ENCODE measurements around the gene ITPR1. TPM values are rescaled to one million over a fixed set of nuclear protein-coding genes. Genes with fewer than 3 reads are reported as not detected.

ITPR1 gene
- total and polyA plus RNA-seq, 2 experiments from 2014 or later = 17.6 to 28.8 TPM

GRCh38 chr3:4466741-4467521 lies 26.2 kb upstream of the ITPR1 start, which contains the start of gene SUMF1:
Gene SUMF1 (minus strand): TSS chr3:4467269. CDS start chr3:4467245, 24 bp downstream.
- no peaks in the 10 kb centered on the region for H3K4me1 ChIP-seq (ENCODE audit: low read depth)
- H3K27me3 ChIP-seq = no peaks in the 10 kb centered on the region
- H3K9me3 ChIP-seq (ENCODE audit: low read depth) = no peaks in the 10 kb centered on the region
- peak within 1 kb of the TSS; percentile 94 for H3K27ac ChIP-seq
- H3K4me3 ChIP-seq = peak within 1 kb of the TSS; percentile 75
- peak; percentile 79 to 84 for DNase-seq (ENCODE audit: low read depth in 1 of 2, low spot score in 1 of 2)
- TF ChIP-seq CTCF (IDR thresholded peaks at IDR 0.05; ENCODE audit: low read depth, low read length) = no peak
- H3K36me3 ChIP-seq = no peaks in the 10 kb centered on the region

DNA sequence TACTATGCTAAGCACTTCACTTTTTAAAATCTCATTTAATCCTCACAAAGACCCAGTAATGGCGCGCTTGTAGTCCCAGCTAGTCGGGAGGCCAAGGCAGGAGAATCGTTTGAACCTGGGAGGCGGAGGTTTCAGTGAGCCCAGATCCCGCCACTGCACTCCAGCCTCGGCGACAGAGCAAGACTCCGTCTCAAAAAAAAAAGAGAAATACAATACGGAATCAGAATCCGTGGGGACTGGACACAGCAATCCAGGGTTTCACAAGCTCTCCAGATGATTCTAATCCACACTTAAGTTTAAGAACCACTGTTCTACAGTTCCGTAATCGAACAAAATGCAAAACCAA lies 25.7 kb upstream of the ITPR1 start:
- DNase-seq (ENCODE audit: low read depth in 1 of 2, low spot score in 1 of 2) = no peak
- no peak for TF ChIP-seq CTCF (IDR thresholded peaks at IDR 0.05; ENCODE audit: low read depth, low read length)
- H3K4me3 ChIP-seq = peak overlapping the region; percentile 75
- no peaks in the 10 kb centered on the region for H3K27me3 ChIP-seq
- H3K27ac ChIP-seq = peak overlapping the region; percentile 94
- H3K36me3 ChIP-seq = no peaks in the 10 kb centered on the region
- H3K4me1 ChIP-seq (ENCODE audit: low read depth) = no peaks in the 10 kb centered on the region
- no peaks in the 10 kb centered on the region for H3K9me3 ChIP-seq (ENCODE audit: low read depth)

DNA sequence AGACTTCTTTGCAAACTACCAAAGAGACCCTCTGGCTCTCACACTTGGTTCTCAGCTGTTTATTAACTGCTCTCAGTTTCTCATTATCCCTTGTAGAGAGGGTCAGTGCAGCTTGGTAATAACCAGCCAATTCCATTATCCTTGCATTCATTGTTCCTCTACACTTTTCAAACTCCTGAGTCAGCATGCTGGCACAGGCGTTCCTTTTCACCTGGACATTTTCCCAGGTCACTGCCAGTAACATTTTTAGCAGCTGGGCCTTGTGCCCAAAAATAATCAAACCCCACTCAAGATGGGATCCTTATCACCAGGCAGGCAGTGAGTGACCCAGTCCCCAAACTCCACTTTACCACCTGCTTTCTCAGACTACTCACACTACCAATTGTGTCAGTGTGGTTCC lies 21.2 kb upstream of the ITPR1 start:
- DNase-seq (ENCODE audit: low read depth in 1 of 2, low spot score in 1 of 2) = no peak
- no peak overlapping the region for H3K4me3 ChIP-seq
- TF ChIP-seq CTCF (IDR thresholded peaks at IDR 0.05; ENCODE audit: low read depth, low read length) = no peak
- H3K36me3 ChIP-seq = no peaks in the 10 kb centered on the region
- H3K9me3 ChIP-seq (ENCODE audit: low read depth) = no peaks in the 10 kb centered on the region
- no peak overlapping the region for H3K27ac ChIP-seq
- peaks cover 10% of the 10 kb centered on the region for H3K27me3 ChIP-seq
- H3K4me1 ChIP-seq (ENCODE audit: low read depth) = no peaks in the 10 kb centered on the region

- TF ChIP-seq CTCF (IDR thresholded peaks at IDR 0.05; ENCODE audit: low read depth, low read length) = no peak
- Histone ChIP-seq H3K4me3 (no peak overlapping the region), H3K4me1 (ENCODE audit: low read depth) (no peaks in the 10 kb centered on the region), H3K9me3 (ENCODE audit: low read depth) (no peaks in the 10 kb centered on the region), H3K36me3 (no peaks in the 10 kb centered on the region), H3K27me3 (peaks cover 10% of the 10 kb centered on the region), H3K27ac (no peak overlapping the region)
- DNase-seq (ENCODE audit: low read depth in 1 of 2, low spot score in 1 of 2) = no peak
These were observed 20.8 kb upstream of the ITPR1 start for GRCh38 chr3:4472312-4472711.

- Histone ChIP-seq H3K36me3 (no peaks in the 10 kb centered on the region), H3K27ac (no peak overlapping the region), H3K4me3 (no peak overlapping the region), H3K9me3 (ENCODE audit: low read depth) (no peaks in the 10 kb centered on the region), H3K27me3 (peaks cover 10% of the 10 kb centered on the region), H3K4me1 (ENCODE audit: low read depth) (no peaks in the 10 kb centered on the region)
- no peak for TF ChIP-seq CTCF (IDR thresholded peaks at IDR 0.05; ENCODE audit: low read depth, low read length)
- no peak for DNase-seq (ENCODE audit: low read depth in 1 of 2, low spot score in 1 of 2)
These were observed 20.4 kb upstream of the ITPR1 start for GRCh38 chr3:4472766-4473165.
